ENCODE measurements around the gene MFAP2. TPM values are rescaled to one million over a fixed set of nuclear protein-coding genes. Genes with fewer than 3 reads are reported as not detected.
"Not testable (repeated sequence)": the region's sequence is repeated elsewhere in the genome, so short reads cannot be mapped to it uniquely, and the experiment has no call there.

The MFAP2 gene
- total RNA-seq, 1 donor from 2014 or later: 17.3 TPM

GRCh38 chr1:16945512-16945911 lies 34.9 kb downstream of the MFAP2 start:
- DNase-seq (ENCODE audit: low spot score); intact Hi-C loops (cut with DNase I): not testable (repeated sequence)
- ATAC-seq: peak; percentile 21

GRCh38 chr1:16944038-16944437 lies 36.4 kb downstream of the MFAP2 start:
- DNase-seq (ENCODE audit: low spot score) (no peak), ATAC-seq (no peak)

GRCh38 chr1:16939386-16940180 lies 40.8 kb downstream of the MFAP2 start:
- DNase-seq (ENCODE audit: low spot score); ATAC-seq; intact Hi-C loops (cut with DNase I): not testable (repeated sequence)

More at GRCh38 chr1:16944038-16944437, 36.4 kb downstream of the MFAP2 start:
- intact Hi-C loops (cut with DNase I): no loop called here

DNA sequence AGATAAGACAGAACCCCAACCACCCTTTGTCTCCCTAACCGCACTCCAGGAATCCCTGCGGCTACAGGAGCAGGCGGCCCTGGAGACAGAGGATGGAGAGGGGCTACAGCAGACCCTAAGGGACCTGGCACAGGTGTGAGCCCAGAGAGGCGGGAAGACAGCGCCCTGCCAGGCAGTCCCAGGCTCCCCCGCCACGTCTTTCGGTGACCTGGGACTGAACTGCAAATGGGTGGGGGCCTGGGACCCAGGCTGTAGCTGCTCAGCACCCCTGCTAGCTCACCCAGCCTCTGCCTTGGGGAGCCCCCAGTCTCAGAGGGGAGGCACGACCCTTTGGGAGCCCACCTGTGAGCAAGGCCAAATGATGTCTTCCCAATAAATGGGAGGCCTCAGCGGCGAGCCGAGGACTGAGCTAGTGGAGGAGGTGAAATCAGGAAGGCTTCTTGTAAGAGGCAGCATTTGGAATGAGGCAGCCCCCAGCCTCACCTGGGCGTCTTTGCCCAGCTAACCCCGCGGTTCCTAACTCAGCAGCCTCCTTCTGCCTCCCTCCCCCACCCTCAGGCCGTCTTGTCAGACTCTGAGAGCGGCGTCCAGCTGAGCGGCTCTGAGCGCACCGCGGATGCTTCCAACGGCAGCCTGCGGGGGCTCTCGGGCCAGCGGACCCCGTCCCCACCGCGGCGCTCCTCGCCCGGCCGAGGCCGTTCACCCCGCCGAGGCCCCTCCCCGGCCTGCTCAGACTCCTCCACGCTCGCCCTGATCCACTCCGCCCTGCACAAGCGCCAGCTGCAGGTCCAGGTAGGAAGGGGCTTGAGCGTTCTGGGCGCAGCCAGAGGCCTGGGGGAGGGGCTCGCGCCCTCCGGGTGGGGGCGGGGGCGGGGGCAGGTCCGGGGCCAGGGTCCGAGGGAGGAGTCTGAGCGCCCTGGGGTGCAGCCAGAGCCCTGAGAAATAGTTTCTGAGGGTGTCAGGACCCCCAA lies 41.8 kb downstream of the MFAP2 start:
- DNase-seq (ENCODE audit: low spot score) (no peak), ATAC-seq (no peak)
- intact Hi-C loops (cut with DNase I): no loop called here

DNA sequence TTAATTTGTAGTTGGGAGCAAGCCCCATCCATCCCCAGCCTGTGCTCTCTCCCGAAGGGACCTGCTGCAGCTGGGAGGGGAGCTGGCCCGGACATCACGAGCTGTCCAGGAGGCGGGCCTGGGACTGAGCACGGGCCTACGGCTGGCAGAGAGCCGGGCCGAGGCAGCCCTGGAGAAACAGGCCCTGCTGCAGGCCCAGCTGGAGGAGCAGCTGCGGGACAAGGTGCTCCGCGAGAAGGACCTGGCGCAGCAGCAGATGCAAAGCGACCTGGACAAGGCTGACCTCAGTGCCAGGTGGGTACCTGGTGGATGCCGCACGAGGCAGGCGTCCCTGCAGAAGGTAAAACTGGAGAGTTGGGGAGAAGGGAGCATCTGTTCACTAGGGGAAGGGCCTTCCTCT lies 43.8 kb downstream of the MFAP2 start:
- ATAC-seq; DNase-seq (ENCODE audit: low spot score); intact Hi-C loops (cut with DNase I): not testable (repeated sequence)

GRCh38 chr1:16933945-16934344 lies 46.5 kb downstream of the MFAP2 start:
- DNase-seq (ENCODE audit: low spot score); ATAC-seq; intact Hi-C loops (cut with DNase I): not testable (repeated sequence)

DNA sequence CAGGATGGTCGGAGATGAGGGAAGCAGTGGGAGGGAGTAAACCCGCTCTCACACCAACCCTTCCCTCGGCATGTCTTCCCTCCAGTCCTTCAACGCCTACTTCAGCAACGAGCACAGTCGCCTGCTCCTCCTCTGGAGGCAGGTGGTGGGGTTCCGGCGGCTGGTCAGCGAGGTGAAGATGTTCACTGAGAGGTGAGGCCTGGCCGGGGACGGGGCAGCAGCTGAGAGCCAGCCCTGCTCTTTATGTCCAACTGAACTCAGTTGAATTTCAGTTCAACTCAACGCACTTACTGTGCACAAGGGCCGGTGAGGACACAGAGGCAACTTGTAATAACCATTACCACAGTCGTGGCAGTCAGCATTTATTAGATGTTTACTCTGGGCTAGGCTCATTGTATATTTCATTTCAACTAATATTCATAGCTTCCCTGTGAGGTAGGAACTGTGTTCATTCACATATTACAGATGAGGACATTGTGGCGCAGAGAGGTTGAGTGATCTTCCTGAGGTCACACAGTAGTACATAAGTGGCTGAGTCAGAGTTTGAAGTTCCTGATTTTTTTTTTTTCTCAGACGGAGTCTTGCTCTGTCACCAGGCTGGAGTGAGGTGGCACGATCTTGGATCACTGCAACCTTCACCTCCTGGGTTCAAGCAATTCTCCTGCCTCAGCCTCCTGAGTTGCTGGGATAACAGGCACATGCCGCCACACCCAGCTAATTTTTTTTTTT lies 49.0 kb downstream of the MFAP2 start:
- DNase-seq (ENCODE audit: low spot score); intact Hi-C loops (cut with DNase I); ATAC-seq: not testable (repeated sequence)

DNA sequence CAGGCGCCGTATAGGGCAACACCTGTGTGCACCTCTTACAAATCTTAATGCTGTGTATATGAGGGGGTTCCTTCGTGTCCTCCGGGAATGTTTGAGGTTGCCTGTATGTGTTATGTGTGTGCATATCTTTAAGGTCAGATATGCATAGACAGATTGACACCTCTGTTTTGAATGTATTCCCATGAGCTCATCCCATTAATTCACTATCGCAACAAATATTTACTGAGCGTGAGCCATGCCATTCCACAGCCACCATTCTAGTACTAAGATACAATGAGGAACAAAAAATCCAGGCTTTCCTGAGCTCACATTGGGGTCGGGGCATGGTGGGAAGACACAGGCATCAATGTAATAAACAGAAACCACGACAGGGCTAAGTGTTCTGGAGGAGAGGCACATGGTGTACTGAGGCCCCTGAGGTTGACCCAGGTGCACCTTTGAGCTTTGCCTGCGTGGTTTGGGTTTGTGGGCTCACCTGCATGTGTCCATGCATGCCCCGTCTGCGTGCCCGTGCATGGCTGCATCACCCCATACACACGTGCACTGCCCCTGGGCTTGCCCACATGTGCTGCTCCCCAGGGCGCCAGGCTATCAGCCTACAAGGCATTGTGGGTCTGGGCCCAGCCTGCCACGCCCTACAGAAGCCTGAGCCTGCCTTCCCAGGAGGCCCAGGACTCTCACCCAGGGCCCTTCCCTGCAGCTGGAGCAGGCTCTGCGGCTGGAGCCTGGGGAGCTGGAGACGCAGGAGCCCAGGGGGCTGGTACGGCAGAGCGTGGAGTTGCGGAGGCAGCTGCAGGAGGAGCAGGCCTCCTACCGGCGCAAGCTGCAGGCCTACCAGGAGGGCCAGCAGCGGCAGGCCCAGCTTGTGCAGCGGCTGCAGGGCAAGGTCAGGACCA lies 51.0 kb downstream of the MFAP2 start:
- intact Hi-C loops (cut with DNase I): not testable (repeated sequence)

GRCh38 chr1:16927711-16928485 lies 52.5 kb downstream of the MFAP2 start:
- intact Hi-C loops (cut with DNase I): no loop called here
- DNase-seq (ENCODE audit: low spot score): no peak
- no peak for ATAC-seq

More for the DNA sequence above, 51.0 kb downstream of the MFAP2 start:
- peak; percentile 21 for ATAC-seq
- not testable (repeated sequence) for DNase-seq (ENCODE audit: low spot score)

DNA sequence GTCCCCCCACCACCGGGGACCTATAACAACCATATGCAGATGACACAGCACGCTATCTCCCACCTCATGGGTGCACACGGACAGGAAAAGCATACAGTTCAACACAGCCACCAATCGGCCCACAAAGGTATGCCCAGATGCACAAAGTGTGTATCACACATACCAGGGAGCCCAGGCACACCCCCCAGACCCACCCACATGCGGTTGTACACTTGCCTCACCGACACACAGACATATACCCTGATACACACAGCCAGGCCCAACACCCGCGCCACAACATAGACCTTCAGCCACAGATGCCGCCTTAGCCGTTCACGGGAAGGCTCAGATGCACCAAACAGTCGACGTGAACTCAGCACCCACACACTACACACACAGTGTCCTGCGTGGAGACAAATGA lies 53.2 kb downstream of the MFAP2 start:
- ATAC-seq (no peak), DNase-seq (ENCODE audit: low spot score) (no peak)
- intact Hi-C loops (cut with DNase I): no loop called here

DNA sequence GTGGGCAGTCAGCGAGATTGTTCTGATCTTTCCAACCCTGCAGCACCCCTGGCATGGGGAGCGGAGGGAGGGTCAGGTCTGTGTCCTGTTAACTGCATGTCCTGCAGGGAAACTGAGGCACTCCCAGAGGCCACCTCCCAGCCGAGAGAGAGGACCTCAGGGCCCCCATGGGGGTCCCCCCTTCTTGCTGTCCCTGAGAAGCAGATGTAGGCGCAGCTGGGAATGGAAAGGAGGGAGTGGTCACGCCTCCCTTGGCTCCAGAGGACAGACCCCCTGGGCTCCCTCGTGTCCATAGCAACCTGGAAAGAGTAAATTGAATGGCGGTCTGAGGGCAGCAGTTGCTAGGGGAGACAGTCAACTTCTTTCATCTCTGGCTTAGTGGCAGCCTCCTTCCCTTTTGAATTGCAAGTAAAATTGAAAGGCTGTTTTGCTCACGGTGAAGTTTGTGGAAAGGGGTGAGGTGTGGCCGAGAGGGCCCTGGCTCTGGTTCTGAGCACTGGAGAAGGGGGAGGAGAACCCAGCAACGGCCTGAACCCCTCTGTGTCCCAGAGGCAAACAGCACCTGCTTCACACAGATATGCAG lies 53.8 kb downstream of the MFAP2 start:
- ATAC-seq (no peak), DNase-seq (ENCODE audit: low spot score) (no peak)
- intact Hi-C loops (cut with DNase I): no loop called here

DNA sequence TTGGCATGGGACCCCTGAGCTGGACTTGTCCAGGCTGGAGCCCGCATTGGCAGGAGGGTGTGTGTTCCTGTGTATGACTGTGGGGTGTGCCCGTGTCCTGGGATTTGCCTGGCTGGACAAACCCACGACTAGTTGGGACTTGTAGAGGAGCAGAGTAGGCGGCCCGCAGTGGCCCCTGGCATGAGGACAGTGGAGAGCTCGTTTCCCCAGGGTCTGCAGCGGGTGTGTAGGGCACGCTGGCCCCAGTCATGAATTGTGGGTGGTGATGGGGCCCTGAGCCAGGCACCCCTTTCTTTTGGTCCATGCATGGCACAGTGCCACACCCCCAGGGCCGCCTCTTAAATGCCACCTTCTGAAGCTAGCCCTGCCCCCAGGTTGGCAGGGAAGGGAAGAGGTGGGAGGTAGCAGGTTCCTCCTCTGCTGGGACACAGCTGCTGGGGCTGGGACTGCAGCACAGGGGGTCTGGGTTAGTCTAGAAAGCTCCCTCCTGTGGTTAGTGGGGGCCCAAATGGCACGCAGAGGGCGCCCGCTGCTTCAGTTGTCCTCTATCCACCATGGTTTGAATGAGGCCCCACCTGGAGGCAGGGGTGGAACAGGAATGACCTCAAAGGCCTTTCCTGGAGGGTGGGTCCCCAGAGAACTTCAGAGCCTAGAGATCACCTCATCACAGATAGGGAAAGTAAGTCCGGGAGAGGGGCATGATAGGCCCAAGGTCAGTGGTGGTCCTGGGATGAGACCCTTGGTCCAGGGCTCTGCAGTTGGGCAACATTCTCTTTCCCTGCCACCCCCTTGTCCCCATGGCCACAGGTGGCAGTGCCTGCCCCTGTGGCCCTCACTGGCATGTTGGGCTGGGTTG lies 54.6 kb downstream of the MFAP2 start:
- ATAC-seq (no peak), DNase-seq (ENCODE audit: low spot score) (no peak)
- intact Hi-C loops (cut with DNase I): no loop called here

GRCh38 chr1:16924919-16925477 lies 55.4 kb downstream of the MFAP2 start:
- intact Hi-C loops (cut with DNase I): no loop called here
- DNase-seq (ENCODE audit: low spot score): no peak
- ATAC-seq: no peak

Measured in sciatic nerve (tissue), 2 donors.